ENCODE data around the gene ABCB6.
"Not testable (repeated sequence)": the region's sequence is repeated elsewhere in the genome, so short reads cannot be mapped to it uniquely, and the experiment has no call there.

ABCB6 gene

GRCh38 chr2:219218732-219219701, at the start of gene ABCB6:
Gene ABCB6, minus strand, starts transcription at chr2:219218958. Its CDS starts 285 bp downstream, at chr2:219218673.
- DNase-seq = peak; percentile 77

GRCh38 chr2:219268294-219268693, 49.5 kb upstream of the ABCB6 start:
- DNase-seq = no peak

- DNase-seq = no peak
These were observed 48.1 kb upstream of the ABCB6 start for GRCh38 chr2:219266886-219267285.

- no peak for DNase-seq
These were observed 47.5 kb upstream of the ABCB6 start for GRCh38 chr2:219266232-219266631.

- DNase-seq = no peak
These were observed 42.5 kb upstream of the ABCB6 start for GRCh38 chr2:219261024-219261855.

- DNase-seq = not testable (repeated sequence)
These were observed 40.2 kb upstream of the ABCB6 start for GRCh38 chr2:219258942-219259341.

- peak; percentile 31 for DNase-seq
These were observed 35.9 kb upstream of the ABCB6 start for GRCh38 chr2:219254590-219255201.

GRCh38 chr2:219253753-219254589, 35.2 kb upstream of the ABCB6 start, which contains the start of gene TUBA4A:
Gene TUBA4A, minus strand, starts transcription at chr2:219253918. Its CDS starts 60 bp downstream, at chr2:219253858.
- peak; percentile 90 for DNase-seq

- DNase-seq = peak; percentile 51
These were observed 34.4 kb upstream of the ABCB6 start, which contains the start of gene TUBA4B for GRCh38 chr2:219252900-219253752. Gene TUBA4B, plus strand, starts transcription at chr2:219253243. Its CDS starts 165 bp downstream, at chr2:219253408.

GRCh38 chr2:219252570-219252899, 33.8 kb upstream of the ABCB6 start:
- DNase-seq = no peak

- peak; percentile 8 for DNase-seq
These were observed 33.3 kb upstream of the ABCB6 start for GRCh38 chr2:219252084-219252483.

- DNase-seq = no peak
These were observed 32.9 kb upstream of the ABCB6 start for GRCh38 chr2:219251656-219252055.

GRCh38 chr2:219250049-219250781, 31.5 kb upstream of the ABCB6 start:
- DNase-seq = no peak

GRCh38 chr2:219249203-219249980, 30.6 kb upstream of the ABCB6 start:
- DNase-seq = peak; percentile 78

- no peak for DNase-seq
These were observed 30.1 kb upstream of the ABCB6 start for GRCh38 chr2:219248845-219249202.

GRCh38 chr2:219247678-219248642, 29.2 kb upstream of the ABCB6 start:
- no peak for DNase-seq

GRCh38 chr2:219246559-219246958, 27.8 kb upstream of the ABCB6 start:
- DNase-seq = no peak

GRCh38 chr2:219245899-219246230, 27.1 kb upstream of the ABCB6 start:
- DNase-seq = no peak

Measured in RPMI8226 (cell line).